NCI-H345 treated with DMSO at 0.1 percent for 48 hours (cell line): ENCODE data around the gene FLNA.
"Not testable (repeated sequence)": the region's sequence is repeated elsewhere in the genome, so short reads cannot be mapped to it uniquely, and the experiment has no call there.

Source experiments
- DNase-seq: peaks from one replicate; lab custom pipeline; 2025; ENCODE audit not compliant: unreplicated experiment; lab: John Stamatoyannopoulos, UW

Gene FLNA

DNA sequence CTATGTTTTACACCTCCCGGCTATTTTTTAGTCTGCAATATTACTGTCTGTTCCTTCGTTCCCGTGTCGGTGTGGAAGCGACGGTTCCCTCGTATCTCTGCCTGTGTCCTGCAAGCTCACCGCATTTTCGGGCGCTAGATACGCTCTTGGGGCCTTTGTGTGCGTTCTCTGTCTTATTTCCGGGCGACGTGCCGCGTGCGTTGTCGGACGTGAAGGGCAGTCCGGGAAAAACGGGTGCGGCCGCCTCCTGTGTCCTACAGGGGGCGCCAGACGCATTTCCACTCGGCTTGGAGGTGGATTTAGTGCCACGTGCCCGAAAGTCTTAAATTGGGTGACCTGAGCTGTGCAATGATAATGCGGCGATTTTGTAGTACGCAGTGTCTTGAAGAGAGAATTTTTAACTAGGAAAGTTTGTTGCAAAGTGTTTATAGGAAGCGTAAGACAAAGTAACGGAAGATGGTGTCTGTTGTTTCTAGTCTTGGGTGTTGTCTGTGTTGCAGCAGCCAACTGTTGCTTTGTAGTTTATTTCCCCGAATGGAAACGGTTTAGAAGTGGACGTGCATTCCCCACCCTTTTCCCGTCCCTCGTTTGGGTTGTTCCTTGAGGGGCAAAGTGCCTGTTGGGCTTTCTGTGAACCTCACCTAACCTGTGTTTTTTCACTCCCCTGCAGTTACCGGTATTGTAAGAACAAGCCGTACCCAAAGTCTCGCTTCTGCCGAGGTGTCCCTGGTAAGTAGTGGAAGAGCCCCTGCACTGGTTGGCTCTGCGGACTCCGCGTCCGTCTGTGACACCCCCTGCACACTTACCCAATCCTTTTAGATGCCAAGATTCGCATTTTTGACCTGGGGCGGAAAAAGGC is 24.5 kb upstream of the FLNA start:
- DNase-seq, result peak; percentile 47

DNA sequence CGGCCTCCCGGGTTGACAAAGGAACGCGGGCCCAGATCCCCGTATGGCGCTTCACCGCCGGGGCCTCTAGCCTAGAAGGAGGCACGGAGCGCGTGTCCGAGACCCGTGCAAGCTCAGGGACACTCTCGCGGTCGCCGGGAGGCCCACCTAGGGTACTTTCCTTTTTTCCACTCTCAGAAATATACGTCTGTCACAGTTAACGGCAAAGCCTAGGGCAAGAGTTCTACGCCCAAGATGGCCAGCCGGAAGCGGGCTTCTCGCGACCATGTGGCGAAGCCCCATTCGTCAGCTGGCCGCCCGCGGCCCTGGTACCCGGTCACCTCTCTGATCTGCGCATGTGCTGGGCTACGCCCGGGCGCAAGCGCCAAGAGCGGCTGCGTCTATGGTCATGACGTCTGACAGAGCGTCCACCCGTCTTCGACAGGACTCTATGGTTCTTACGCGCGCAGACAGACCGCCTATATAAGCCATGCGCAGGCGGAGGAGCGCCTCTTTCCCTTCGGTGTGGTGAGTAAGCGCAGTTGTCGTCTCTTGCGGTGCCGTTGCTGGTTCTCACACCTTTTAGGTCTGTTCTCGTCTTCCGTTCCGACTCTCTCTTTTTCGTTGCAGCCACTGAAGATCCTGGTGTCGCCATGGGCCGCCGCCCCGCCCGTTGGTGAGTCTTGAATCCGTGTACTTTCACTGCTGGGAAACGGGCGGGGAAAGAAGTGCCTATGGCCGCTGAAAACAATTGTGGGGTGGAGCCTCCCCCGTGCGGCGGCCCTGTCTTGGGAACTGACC is 23.6 kb upstream of the FLNA start, which contains the start of gene RPL10:
Gene RPL10 (plus strand): TSS at position 490 of the 780 bp plus-strand sequence. CDS start 143 bp downstream, at position 633.
- peak; percentile 92 for DNase-seq

DNA sequence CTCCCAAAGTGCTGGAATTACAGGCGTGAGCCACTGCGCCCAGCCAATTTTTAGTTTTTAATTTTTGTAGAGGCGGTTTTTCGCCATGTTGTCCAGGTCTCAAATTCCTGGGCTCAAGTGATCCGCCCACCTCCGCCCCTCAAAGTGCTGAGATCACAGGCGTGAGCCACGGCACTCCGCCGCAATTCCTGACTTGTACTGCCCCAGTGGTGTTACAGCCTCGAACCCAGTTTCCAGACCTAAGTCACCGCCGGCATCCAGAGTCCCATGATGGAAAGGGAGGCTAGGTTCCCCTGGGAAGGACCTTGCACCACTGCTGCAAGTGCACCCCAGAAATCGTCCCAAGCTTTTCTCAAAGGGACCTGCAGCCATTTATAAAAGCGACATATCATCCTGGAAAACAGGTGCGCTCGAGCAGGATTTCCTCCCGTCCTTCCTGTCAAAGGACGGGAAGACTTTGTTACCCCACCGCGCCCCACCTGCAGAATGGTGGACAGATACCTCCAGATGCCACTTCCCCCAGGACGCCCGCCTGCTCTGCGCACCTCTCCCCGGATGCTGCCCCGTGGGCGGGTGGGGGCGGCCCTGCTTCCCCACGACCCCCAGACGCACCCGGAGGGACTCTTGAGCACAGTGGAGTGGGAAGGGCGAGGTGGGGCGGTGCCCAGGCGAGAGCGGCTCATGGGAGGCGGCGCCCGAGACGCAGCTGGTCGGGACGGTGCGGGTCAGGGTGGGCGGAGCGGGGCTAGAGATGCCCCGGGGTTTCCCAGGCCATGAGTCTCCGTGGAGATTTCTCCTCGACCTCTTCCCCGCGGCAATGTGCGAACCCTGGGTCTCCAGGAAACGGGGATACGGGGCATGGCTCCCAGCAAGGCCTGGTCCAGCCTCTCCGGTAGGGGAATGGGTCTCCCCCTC is 22.8 kb upstream of the FLNA start:
- DNase-seq, result no peak

DNA sequence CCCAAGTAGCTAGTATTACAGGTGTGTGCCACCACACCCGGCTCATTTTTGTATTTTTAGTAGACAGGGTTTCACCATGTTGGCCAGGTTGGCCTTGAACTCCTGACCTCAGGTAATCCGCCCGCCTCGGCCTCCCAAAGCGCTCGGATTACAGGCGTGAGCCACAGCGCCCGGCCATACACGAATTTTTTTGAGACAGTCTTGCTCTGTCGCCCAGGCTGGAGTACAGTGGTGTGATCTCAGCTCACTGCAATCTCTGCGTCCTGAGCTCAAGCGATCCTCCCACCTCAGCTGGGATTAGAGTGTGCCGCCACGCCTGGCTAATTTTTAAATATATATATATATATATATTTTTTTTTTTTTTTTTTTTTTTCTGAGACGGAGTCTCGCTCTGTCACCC is 21.9 kb upstream of the FLNA start:
- DNase-seq, result not testable (repeated sequence)

DNA sequence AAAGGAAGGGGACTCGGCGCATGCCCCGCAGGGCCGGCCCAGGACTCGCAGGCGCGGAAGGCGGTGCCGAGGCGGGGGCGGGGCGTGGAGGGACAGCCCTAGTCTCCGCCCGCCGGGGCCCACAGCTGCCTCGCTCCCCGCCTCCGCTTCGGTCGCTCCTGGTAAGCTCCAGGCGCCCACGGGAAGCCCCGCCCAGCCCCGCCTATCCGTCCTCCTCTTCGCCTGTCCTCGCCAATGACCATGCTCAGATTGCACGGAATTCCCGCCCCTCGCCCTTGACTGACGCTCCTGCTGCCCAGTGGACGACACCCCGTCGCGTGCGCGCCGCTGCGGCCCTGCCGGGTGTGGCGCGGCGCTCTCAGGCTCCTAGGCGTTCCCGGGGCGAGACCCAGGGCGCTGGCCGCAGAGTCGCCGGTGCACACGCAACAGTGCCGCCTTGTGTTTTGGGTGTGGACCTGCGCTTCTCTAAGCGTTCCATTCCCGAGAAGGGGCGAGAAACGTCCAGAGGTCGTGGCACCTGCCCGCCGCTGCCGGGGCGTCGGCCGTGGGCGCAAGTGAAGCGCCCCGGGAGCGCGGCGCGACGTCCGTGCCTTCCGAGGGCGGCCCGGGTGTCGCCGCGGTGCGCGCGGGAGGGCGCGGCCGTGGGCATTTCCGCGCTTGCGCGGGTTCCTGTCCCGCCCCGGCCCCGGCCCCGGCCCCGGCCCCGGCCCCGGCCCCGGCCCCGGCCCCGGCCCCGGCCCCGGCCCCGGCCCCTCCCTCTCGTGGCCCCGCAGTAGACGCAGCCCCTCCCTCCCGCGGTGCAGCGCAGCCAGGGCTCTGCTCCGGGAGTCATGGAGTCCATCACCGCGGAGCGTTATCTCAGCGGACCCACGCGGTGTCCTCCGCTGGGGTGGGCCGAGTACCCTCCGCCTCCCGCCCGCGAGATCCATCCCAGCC is 15.6 kb upstream of the FLNA start:
- not testable (repeated sequence) for DNase-seq

DNA sequence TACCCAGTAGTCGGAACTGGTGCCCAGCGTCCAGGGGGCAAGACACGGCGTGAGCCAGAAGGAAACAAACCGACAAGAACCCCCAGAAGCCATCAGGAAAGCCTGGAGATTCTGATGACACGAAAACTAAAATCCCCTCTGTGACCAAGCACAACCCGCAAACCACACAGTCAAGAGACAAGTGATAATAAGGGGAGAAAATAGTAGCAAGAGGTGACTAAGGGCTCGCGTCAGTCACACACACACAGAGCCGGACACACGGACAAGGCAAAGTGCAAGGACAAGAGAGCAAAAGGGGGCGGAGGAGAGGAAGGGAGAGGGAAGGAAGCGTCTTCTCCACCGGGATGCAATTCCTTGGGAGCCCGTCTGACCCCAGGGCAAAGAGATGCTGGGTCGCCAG is 14.2 kb upstream of the FLNA start:
- DNase-seq, result not testable (repeated sequence)

DNA sequence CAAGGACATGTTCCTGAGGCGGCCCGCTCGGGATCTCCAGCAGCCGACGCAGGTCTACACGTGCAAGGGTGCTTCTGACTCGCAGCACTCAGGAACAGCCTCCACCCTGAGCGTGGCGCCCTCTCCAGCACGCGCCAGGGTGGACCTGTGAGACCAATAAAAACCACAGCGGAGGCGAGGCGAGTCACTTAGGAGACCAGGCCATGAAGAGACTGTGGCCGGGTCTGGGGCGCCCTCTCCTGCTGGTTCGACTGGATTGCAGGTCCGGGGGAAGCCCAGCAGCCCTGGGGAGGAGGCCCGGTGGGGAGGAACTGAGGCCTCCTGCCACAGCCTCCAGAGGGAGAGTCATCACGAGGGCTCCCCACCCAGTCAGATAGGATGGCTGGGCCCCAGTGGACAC is 13.7 kb upstream of the FLNA start:
- DNase-seq, result not testable (repeated sequence)

DNA sequence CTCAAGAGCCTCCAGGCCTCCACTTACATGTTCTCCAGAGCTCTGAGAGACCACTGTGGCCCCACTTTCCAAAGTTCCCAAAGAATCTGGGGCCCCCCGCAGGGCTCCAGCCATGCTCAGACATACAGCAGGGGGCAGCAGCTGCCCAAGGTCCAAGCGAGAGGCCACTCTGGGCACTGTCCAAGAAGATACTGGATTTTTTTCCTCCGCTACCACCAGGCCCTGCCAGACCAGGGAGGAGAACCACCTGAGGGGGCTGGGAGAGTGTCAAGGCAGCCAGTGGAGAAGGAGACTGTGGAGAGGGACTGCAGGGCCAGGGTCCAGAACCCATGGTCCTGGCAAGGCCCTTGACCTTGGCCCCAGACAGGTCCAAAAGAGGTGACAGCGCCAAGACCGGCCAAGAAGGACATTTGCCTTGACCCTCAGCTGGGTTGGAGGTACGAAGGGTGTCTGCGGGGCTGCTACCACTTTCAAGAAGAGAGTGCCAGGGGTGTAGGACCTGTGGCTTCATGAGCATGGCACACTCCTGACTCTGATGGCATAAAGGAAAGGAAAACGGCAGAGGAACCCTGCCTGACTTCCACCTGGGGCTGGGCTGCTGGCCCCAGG is 10.0 kb upstream of the FLNA start:
- no peak for DNase-seq

DNA sequence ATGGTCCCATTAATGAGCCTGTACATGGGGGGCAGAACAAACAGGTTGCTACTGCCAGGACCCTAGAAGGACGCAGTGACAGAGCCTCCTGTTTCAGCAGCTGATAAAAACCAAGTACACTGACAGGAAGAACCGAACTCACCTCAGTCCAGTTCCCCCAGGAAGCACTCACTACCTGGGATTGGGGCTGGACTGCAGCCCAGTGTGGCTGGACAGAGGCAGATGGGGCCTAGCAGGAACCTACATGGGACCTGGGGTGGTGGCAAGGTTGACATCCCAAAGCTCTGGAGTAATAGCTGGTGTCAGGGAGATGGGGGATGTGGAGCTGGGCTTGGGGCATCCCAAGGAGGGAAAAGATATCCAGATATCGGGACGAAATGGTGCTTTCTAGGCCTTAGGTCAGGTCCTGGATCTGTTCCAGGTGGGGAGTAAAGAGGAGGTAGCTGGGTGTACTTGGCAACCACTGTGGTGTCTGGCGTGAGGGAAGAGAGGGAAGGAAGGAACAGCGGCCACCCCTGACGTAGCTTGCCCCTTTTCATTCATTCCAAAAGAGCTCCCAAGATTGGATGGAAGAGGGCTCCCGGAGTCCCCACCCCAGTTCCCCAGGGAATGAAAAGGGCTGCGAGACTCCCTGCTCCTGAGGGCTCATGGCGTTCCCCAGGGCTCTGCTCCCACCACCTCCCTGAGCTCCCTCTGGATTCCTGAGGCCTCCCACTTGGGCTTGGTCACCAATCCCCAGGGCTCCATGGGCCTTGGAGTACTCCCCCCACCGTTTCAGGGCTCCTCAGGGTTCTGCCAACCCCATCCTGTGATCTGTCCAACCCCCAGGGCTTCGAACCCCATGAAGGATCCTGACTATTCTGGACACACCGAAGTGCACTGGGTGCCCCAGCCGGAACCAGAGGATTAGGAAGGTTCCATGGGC is 9.2 kb upstream of the FLNA start:
- DNase-seq, result no peak

DNA sequence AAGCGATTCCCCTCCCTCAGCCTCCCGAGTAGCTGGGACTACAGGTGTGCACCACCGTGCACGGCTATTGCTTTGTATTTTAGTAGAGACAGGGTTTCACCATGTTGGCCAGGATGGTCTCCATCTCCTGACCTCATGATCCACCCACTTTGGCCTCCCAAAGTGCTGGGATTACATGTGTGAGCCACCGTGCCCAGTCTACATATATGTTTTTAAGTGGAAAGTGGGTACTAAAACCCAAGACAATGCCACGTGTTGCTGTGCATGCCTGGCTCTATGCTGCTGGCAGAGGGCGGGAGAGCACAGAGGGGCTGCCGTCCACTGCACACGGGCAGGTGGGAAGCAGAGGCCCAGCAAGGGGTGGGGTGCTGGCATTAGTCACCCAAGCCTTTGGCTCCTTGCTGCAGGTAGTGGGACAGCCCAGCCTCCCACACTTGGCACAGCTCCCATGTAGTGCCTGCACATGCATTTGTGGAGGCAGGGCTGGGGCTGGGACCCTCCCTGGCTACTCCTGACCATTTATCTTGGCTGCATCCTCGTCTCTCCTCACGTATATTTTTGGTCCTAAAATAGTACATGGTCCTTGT is 8.1 kb upstream of the FLNA start:
- DNase-seq, result no peak

DNA sequence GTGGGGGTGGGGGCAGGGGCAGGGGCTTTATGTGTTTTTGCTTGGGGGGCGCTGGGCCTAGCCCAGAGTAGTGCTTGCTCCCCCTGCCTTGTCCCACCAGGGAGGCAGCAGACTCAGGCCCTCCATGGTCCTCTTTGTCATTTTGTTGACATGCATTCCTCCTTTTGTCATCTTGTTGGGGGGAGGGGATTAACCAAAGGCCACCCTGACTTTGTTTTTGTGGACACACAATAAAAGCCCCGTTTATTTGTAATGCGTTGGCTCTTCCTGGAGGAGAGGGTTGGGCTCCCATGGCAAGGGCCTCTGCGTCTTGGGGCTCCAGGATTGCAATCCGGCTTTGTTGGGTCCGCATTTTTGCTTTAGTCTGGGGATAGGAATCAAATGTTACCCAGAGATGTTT is 6.8 kb upstream of the FLNA start:
- no peak for DNase-seq

DNA sequence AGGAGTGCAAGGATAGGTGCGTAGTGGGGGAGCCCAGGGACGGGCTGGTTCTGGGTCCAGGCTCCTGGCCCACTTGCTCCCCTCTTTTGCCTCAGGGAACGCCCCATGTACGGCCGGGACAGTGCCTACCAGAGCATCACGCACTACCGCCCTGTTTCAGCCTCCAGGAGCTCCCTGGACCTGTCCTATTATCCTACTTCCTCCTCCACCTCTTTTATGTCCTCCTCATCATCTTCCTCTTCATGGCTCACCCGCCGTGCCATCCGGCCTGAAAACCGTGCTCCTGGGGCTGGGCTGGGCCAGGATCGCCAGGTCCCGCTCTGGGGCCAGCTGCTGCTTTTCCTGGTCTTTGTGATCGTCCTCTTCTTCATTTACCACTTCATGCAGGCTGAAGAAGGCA is 6.4 kb upstream of the FLNA start:
- DNase-seq, result no peak

DNA sequence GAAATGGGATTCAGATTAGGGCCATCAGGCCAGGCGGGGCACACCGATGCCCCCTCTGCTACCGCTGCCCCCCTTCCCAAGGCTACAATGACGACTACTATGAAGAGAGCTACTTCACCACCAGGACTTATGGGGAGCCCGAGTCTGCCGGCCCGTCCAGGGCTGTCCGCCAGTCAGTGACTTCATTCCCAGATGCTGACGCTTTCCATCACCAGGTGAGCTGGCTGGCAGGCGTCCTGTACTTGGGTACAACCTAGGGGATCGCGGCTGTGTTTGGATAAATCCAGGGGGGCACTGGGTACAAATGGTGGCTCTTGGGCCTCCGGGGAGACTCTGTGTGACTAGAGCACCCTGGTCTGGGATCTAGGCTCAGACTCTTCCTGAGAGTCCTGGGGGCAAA is 5.7 kb upstream of the FLNA start:
- no peak for DNase-seq

DNA sequence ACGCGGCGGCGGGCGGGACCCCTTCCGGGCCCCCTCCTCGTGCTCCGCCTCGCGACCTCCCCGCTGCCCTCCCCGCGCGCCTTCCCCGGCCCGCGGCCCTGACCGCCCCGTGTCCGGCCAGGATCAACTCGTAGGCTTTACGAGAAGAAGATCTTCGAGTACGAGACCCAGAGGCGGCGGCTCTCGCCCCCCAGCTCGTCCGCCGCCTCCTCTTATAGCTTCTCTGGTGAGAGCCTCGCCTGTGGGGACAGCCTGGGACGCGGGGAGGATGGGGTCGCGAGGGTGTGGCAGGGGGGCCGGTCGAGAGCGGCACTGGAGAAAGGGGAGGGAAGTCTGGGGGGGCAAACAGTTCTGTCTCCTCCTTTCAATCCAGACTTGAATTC is 5.1 kb upstream of the FLNA start:
- no peak for DNase-seq

DNA sequence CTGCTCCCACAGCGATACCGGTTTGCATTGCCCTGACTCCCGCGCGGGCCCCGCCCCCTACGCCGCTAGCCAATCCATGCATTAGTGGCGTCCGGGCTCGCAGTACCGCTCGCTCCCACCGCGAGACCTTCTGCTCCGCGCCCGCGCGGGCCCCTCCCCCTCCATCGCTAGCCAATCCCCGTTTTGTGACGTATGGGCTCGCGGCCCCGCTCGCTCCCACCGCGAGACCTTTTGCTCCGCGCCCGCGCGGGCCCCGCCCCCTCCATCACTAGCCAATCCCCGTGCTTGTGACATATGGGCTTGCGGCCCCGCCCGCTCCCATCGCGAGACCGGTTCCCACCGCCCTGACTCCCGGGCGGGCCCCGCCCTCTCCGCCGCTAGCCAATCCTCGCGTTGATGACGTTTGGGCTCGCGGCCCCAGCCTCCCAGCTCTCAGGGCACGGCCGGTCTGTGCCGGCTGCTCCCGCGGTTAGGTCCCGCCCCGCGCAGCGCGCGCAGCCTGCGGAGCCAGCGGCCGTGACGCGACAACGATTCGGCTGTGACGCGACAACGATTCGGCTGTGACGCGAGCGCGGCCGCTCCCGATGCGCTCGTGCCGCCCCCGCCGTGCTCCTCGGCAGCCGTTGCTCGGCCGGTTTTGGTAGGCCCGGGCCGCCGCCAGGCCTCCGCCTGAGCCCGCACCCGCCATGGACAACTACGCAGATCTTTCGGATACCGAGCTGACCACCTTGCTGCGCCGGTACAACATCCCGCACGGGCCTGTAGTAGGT is 4.5 kb upstream of the FLNA start, which contains the start of gene EMD:
Gene EMD (plus strand): TSS at position 497 of the 770 bp plus-strand sequence. CDS start 190 bp downstream, at position 687.
- peak; percentile 93 for DNase-seq

DNA sequence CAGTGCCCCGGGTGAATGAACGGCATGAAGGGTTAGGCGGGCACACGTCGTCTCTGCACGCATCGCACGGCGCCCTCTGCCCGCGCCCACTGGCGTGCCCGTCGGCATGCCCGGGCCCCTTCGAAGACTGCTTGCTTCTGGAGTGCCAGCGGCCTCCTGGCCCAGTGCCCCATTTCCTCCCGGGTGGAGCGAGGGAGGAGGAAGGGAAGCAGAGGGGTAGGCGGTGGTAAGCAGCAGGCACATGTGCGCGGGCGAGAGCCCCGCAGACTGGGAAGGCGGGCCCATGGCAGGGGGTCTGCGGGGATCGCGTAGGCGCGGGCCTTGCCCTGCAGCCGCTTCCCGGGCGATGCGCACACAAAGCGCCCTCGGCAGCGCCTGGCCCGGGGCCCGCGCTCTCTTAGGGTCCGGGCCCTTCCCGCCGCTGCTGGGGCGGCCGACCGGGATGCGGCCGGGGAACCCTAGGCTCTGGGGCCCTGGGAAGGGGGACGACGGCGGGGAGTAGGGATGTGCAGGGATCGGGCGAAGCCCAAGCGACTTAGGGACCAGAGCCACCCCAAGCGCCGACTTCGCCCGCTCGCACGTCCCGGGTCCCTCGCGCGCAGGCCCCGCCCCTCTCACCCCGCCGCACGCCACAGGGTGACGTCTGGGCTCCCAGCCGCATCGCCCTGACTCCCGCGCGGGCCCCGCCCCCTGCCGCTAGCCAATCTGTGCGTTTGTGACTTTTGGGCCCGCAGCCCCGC is 3.8 kb upstream of the FLNA start:
- DNase-seq, result no peak

DNA sequence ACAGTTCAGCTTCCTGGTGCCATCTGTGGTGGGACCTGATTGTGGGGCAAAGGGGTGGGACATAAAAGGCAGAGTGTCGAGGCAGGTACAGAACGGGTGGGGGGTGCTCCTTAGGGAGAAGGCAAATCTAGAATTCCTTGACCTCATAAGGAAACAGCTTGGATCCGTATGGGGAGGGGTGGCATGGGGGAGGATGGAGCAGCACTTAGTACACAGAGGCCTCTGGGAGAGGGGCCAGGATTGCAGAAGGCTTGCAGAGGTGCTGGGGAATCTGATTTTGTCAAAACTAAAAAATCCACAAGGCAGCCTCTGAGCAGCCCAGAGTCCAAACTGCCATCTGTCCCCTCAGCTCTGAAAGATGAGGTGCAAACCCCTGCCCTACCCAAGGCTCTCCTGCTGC is 2.3 kb upstream of the FLNA start:
- no peak for DNase-seq
